Neuronal stem cell (in vitro differentiated cells): Measurements from ENCODE around the gene SYNE2.

Experiments used
- DNase-seq: peaks from one replicate; pipeline ENCODE4 v3.0.0-alpha.2; 2013; ENCODE audit warnings: low spot score
- H2AFZ ChIP-seq: one replicate; pipeline ENCODE4 v1.6.1; 2013; ENCODE audit warnings: mild to moderate bottlenecking, low read length, inconsistent platforms
- H2AK5ac ChIP-seq: 2 replicates; pipeline ENCODE4 v1.6.1; 2013; ENCODE audit warnings: low read depth, mild to moderate bottlenecking, inconsistent platforms, low read length, moderate library complexity, mixed read lengths
- H2BK120ac ChIP-seq: 2 replicates; pipeline ENCODE4 v1.6.1; 2013; ENCODE audit warnings: low read depth, mild to moderate bottlenecking, inconsistent platforms, low read length, moderate library complexity, mixed read lengths
- H2BK12ac ChIP-seq: one replicate; pipeline ENCODE4 v1.6.1; 2013; ENCODE audit warnings: low read length, inconsistent platforms
- H2BK15ac ChIP-seq: 2 replicates; pipeline ENCODE4 v1.6.1; 2013; ENCODE audit warnings: mild to moderate bottlenecking, low read length, inconsistent platforms, mixed read lengths
- H2BK5ac ChIP-seq: one replicate; pipeline ENCODE4 v1.6.1; 2013; ENCODE audit warnings: inconsistent platforms, mild to moderate bottlenecking, low read length, moderate library complexity
- H3K14ac ChIP-seq: one replicate; pipeline ENCODE4 v1.6.1; 2013; ENCODE audit warnings: low read length, inconsistent platforms
- H3K18ac ChIP-seq: 2 replicates; pipeline ENCODE4 v1.6.1; 2013; ENCODE audit warnings: low read length, inconsistent platforms
- H3K23ac ChIP-seq: 2 replicates; pipeline ENCODE4 v1.6.1; 2013; ENCODE audit warnings: low read depth, mild to moderate bottlenecking, mixed read lengths, low read length, inconsistent platforms; ENCODE audit not compliant: poor library complexity
- H3K27ac ChIP-seq: replicated peaks from 3 replicates; pipeline ENCODE4 v1.5.1; 2013; ENCODE audit warnings: low read length, inconsistent platforms
- H3K27me3 ChIP-seq, 3 experiments: 2 replicates each; pipeline ENCODE4 v1.6.1; 2013; ENCODE audit warnings: low read length in 3 of 3, mild to moderate bottlenecking in 2 of 3, inconsistent platforms in 1 of 3, low read depth in 1 of 3, mixed read lengths in 1 of 3, moderate library complexity in 1 of 3; ENCODE audit not compliant: control insufficient read depth in 3 of 3, insufficient read depth in 3 of 3
- H3K36me3 ChIP-seq, 2 donors: replicated peaks in 1 of 2; 2 replicates each; pipeline ENCODE4 v1.6.1; 2013; ENCODE audit warnings: low read length in 2 of 2; ENCODE audit not compliant: control insufficient read depth in 2 of 2, insufficient read depth in 2 of 2
- H3K4ac ChIP-seq: 2 replicates; pipeline ENCODE4 v1.6.1; 2013; ENCODE audit warnings: inconsistent platforms, mild to moderate bottlenecking, low read length, moderate library complexity
- H3K4me1 ChIP-seq, 2 donors: 1 replicate in 1 of 2; 2 replicates in 1 of 2; pipeline ENCODE4 v1.6.1; 2013; ENCODE audit warnings: low read length in 2 of 2, low read depth in 1 of 2; ENCODE audit not compliant: control insufficient read depth in 2 of 2, insufficient read depth in 1 of 2
- H3K4me2 ChIP-seq: one replicate; pipeline ENCODE4 v1.6.1; 2013; ENCODE audit warnings: mild to moderate bottlenecking, low read length, inconsistent platforms; ENCODE audit not compliant: insufficient read depth, poor library complexity, severe bottlenecking
- H3K4me3 ChIP-seq, 2 donors: 2 replicates each; pipeline ENCODE4 v1.5.1; 2013; ENCODE audit warnings: low read length in 2 of 2, mild to moderate bottlenecking in 2 of 2, inconsistent platforms in 1 of 2, moderate library complexity in 1 of 2
- H3K79me1 ChIP-seq: one replicate; pipeline ENCODE4 v1.6.1; 2013; ENCODE audit warnings: low read depth, mild to moderate bottlenecking, inconsistent platforms, low read length, moderate library complexity
- H3K9ac ChIP-seq: one replicate; pipeline ENCODE4 v1.6.1; 2013; ENCODE audit warnings: mild to moderate bottlenecking, low read depth, low read length, inconsistent platforms; ENCODE audit not compliant: poor library complexity
- H3K9me3 ChIP-seq, 2 donors: replicated peaks in 1 of 2; 2 replicates each; pipeline versions ENCODE3 to v1.6.1; 2013; ENCODE audit warnings: low read length in 2 of 2, mild to moderate bottlenecking in 2 of 2, inconsistent platforms in 1 of 2, low read depth in 1 of 2, mixed read lengths in 1 of 2, moderate library complexity in 1 of 2; ENCODE audit not compliant: control insufficient read depth in 2 of 2, insufficient read depth in 1 of 2
- H4K8ac ChIP-seq: one replicate; pipeline ENCODE4 v1.6.1; 2013; ENCODE audit warnings: low read depth, mild to moderate bottlenecking, inconsistent platforms, low read length, moderate library complexity
- H4K91ac ChIP-seq: one replicate; pipeline ENCODE4 v1.6.1; 2013; ENCODE audit warnings: low read length, low read depth, mild to moderate bottlenecking, inconsistent platforms; ENCODE audit not compliant: poor library complexity
- WGBS, 2 donors: extraction: QIAGEN DNeasy Blood & Tissue Kit; methylation state at CpG; one replicate each; pipeline ENCODE4 v1.1.7; 2013; ENCODE audit warnings: missing lambda C conversion rate in 2 of 2, mixed read lengths in 1 of 2; ENCODE audit not compliant: insufficient read length in 2 of 2, insufficient replicate concordance in 1 of 2; ENCODE audit errors: extremely low coverage in 2 of 2; 5-methylcytosine and 5-hydroxymethylcytosine counted together

Gene SYNE2

DNA sequence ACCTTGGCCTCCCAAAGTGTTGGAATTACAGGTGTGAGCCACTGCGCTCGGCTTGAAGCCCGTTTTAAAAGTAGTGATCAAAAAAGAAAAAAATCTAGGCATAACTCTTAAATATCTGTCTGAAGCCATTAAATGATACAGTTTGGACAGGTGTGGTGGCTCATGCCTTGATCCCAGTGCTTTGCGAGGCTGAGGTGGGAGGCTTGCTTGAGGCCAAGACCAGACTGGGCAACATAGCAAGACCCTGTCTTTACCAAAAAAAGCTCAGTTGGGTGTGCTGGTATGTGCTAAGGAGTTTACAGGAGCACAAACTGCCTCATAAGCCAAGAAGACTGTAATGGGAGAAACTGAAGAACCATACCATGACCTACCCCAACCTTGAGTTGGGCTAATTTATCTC lies 26.0 kb downstream of the SYNE2 start:
- Histone ChIP-seq H3K18ac (no peak overlapping the region), H2BK120ac (no peak overlapping the region), H3K27ac (no peak overlapping the region), H3K23ac (no peak overlapping the region), H3K27me3 (no peaks in the 10 kb centered on the region), H2BK12ac (no peak overlapping the region), H3K14ac (no peak overlapping the region), H3K4me1 (peaks cover 2 to 5% of the 10 kb centered on the region in 2 donors), H4K8ac (no peak overlapping the region), H2AK5ac (no peak overlapping the region), H3K36me3 (peaks cover 0 to 21% of the 10 kb centered on the region in 2 donors), H3K4me3 (no peak overlapping the region), H4K91ac (no peak overlapping the region), H3K4me2 (no peak overlapping the region), H2BK15ac (no peak overlapping the region), H3K79me1 (peaks cover 2% of the 10 kb centered on the region), H3K9me3 (no peaks in the 10 kb centered on the region), H3K9ac (no peak overlapping the region), H2AFZ (no peak overlapping the region), H3K4ac (no peak overlapping the region), H2BK5ac (no peak overlapping the region)
- DNase-seq: no peak
- no CpG with 5 or more reads among the region's 4 CpGs for WGBS, 2 donors

DNA sequence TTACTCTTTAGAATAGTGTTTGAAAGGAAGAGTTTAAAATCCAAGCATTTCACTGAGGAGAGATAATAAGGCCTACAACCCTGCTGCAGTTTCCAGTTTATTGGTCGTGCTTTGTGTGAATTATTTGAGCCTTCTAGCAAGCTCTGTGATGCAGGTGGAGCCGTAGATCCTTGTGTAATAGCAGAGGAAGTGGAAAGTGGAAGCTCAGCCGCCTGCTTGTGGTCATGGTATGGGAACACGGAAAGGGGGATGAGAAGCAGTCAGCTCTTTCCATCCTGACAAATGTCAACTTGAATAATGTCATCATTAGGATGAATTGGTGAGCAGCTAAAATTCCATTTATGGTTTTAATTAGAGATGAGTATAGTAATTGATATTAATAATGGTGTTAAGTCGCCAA lies 29.1 kb downstream of the SYNE2 start:
- H3K23ac ChIP-seq: no peak overlapping the region
- no peak overlapping the region for H4K8ac ChIP-seq
- peaks cover 12% of the 10 kb centered on the region for H3K79me1 ChIP-seq
- H3K4me2 ChIP-seq: no peak overlapping the region
- no peak overlapping the region for H3K4ac ChIP-seq
- H3K14ac ChIP-seq: no peak overlapping the region
- H2AFZ ChIP-seq: no peak overlapping the region
- no peaks in the 10 kb centered on the region for H3K4me1 ChIP-seq
- no peak overlapping the region for H2AK5ac ChIP-seq
- no peak for DNase-seq
- no peaks in the 10 kb centered on the region for H3K9me3 ChIP-seq
- H2BK12ac ChIP-seq: no peak overlapping the region
- H2BK15ac ChIP-seq: no peak overlapping the region
- no peak overlapping the region for H3K27ac ChIP-seq
- H3K4me3 ChIP-seq: no peak overlapping the region
- no peaks in the 10 kb centered on the region for H3K27me3 ChIP-seq
- H2BK120ac ChIP-seq: no peak overlapping the region
- no peak overlapping the region for H4K91ac ChIP-seq
- H3K9ac ChIP-seq: no peak overlapping the region
- H3K18ac ChIP-seq: no peak overlapping the region
- H3K36me3 ChIP-seq: peaks cover 3 to 16% of the 10 kb centered on the region in 2 donors
- H2BK5ac ChIP-seq: no peak overlapping the region
- WGBS, 2 donors: no CpG with 5 or more reads among the region's 5 CpGs

DNA sequence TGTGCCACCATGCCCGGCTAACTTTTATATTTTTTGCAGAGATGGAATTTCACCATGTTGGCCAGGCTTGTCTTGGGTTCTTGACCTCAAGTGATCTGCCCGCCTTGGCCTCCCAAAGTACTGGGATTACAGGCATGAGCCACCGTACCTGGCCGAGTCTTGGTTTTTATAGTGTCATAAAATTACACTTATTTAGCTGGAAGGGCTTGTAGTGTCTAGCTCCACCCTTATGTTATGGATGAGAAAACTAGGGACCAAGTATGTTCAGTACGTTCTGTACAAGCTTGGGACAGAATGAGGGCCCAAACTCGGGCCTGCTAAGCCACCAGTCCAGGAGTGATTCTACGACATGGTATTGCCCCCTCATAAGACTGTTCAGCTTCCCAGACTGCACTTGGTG lies 35.1 kb downstream of the SYNE2 start:
- H2BK12ac ChIP-seq: no peak overlapping the region
- H3K36me3 ChIP-seq: peaks cover 3 to 17% of the 10 kb centered on the region in 2 donors
- no peak overlapping the region for H2BK5ac ChIP-seq
- no peaks in the 10 kb centered on the region for H3K27me3 ChIP-seq
- H3K4ac ChIP-seq: no peak overlapping the region
- no peak overlapping the region for H2BK120ac ChIP-seq
- H3K9ac ChIP-seq: no peak overlapping the region
- no peak for DNase-seq
- no peak overlapping the region for H4K91ac ChIP-seq
- H3K4me3 ChIP-seq: no peak overlapping the region
- WGBS, 2 donors: no CpG with 5 or more reads among the region's 7 CpGs
- no peak overlapping the region for H3K18ac ChIP-seq
- H2BK15ac ChIP-seq: no peak overlapping the region
- no peak overlapping the region for H3K14ac ChIP-seq
- no peak overlapping the region for H2AFZ ChIP-seq
- no peak overlapping the region for H3K27ac ChIP-seq
- no peak overlapping the region for H3K4me2 ChIP-seq
- no peak overlapping the region for H3K23ac ChIP-seq
- no peaks in the 10 kb centered on the region for H3K9me3 ChIP-seq
- no peak overlapping the region for H4K8ac ChIP-seq
- no peak overlapping the region for H2AK5ac ChIP-seq
- H3K79me1 ChIP-seq: peaks cover 9% of the 10 kb centered on the region
- peaks cover 12% of the 10 kb centered on the region in 2 donors for H3K4me1 ChIP-seq

DNA sequence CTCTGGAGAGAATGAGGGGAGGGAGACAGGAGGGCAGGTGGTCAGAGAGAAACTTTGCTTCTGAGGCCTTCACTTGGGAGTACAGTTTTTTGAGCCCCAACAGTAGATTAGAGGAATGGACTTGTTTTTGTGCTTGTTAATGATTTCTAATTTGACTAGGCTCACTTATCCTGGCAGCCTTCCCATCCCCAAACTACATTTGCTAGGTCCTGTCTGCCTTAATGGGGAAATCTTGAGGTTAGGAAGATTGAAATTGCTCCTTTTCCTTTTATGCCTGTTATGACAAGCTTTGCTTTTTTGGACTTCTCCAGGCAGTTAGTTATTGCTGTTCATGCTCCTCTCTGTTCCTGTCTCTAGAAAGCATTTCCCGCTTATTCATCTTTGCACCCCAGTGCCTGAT lies 37.7 kb downstream of the SYNE2 start:
- H3K14ac ChIP-seq: no peak overlapping the region
- H2BK12ac ChIP-seq: no peak overlapping the region
- H4K91ac ChIP-seq: no peak overlapping the region
- no peak for DNase-seq
- H3K23ac ChIP-seq: no peak overlapping the region
- peak overlapping the region; percentile 25 for H3K27ac ChIP-seq
- peaks cover 2% of the 10 kb centered on the region for H3K79me1 ChIP-seq
- H3K4me2 ChIP-seq: no peak overlapping the region
- H2BK5ac ChIP-seq: no peak overlapping the region
- H2AFZ ChIP-seq: no peak overlapping the region
- no peak overlapping the region for H2BK120ac ChIP-seq
- no CpG with 5 or more reads among the region's 1 CpG for WGBS, 2 donors
- H2AK5ac ChIP-seq: no peak overlapping the region
- H3K4me3 ChIP-seq: no peak overlapping the region
- no peak overlapping the region for H3K4ac ChIP-seq
- no peak overlapping the region for H3K9ac ChIP-seq
- no peaks in the 10 kb centered on the region for H3K9me3 ChIP-seq
- H3K18ac ChIP-seq: no peak overlapping the region
- H2BK15ac ChIP-seq: no peak overlapping the region
- H4K8ac ChIP-seq: no peak overlapping the region
- H3K36me3 ChIP-seq: peaks cover 0 to 14% of the 10 kb centered on the region in 2 donors
- H3K27me3 ChIP-seq: no peaks in the 10 kb centered on the region
- H3K4me1 ChIP-seq: peaks cover 12 to 14% of the 10 kb centered on the region in 2 donors
